Adipose tissue (tissue), 3 donors: ENCODE measurements around the gene ERAL1. TPM values are rescaled to one million over a fixed set of nuclear protein-coding genes. Genes with fewer than 3 reads are reported as not detected.
"Not testable (repeated sequence)": the region's sequence is repeated elsewhere in the genome, so short reads cannot be mapped to it uniquely, and the experiment has no call there.

Experiments
- H3K27ac ChIP-seq: one replicate; pipeline ENCODE4 v1.5.1; 2013; ENCODE audit warnings: low read depth, low read length
- WGBS, 3 donors: extraction: QIAGEN DNeasy Blood & Tissue Kit; methylation state at CpG; one replicate each; pipeline ENCODE4 v1.1.7; 2013; 5-methylcytosine and 5-hydroxymethylcytosine counted together
- polyA plus RNA-seq, 3 donors: library from polyadenylated mRNA; stranded (reverse); fragments of 200-250 nt; gene quantifications; one replicate each; pipeline ENCODE4 v1.2.3, GENCODE V29; 2013
- donor health status: healthy with polysubstance abuse.
- donor health status: Bipolar disorder and iron deficiency.
- donor health status: healthy.

Gene ERAL1
- 10 to 100 TPM; 22.8 to 40.5 (median 34.1) TPM for polyA plus RNA-seq

DNA sequence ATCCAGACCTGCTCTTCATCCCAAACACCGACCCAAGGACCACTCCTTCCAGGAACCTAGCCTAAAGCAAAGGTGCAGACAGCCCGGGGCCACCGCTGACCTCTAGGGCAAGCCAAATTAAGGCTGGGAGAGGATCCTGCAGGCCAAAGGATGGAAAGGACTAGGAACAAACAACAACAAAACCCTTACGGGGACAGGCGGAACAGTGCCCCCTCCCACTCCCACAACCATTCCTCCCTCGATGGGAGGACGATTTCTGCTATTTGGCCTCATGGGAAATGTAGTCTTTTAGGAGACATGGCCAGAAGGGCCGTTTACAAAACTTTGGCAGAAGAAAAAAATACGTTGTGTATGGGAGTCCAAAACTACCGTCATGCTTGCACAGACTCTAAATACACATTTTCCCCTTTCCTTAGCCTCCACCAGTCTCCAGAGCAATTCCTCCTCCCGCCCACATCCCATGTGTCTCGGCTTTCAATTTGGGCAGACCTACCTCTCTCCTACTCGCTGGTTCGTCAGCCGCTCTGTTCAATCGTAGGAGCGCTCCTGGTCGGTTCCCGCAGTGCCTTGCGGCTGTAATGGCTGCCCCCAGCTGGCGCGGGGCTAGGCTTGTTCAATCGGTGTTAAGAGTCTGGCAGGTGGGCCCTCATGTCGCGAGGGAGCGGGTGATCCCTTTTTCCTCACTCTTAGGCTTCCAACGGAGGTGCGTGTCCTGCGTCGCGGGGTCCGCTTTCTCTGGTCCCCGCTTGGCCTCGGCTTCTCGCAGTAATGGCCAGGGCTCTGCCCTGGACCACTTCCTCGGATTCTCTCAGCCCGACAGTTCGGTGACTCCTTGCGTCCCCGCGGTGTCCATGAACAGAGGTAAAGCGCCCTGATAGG is at the start of gene ERAL1:
Gene ERAL1 (plus strand): TSS at position 560 of the 879 bp plus-strand sequence. CDS start 19 bp downstream, at position 579.
- 0 to 1% (median 1%) methylated on average over 42 of the region's 42 CpGs for WGBS, 3 donors
- peak within 1 kb of the TSS; percentile 2 for H3K27ac ChIP-seq

DNA sequence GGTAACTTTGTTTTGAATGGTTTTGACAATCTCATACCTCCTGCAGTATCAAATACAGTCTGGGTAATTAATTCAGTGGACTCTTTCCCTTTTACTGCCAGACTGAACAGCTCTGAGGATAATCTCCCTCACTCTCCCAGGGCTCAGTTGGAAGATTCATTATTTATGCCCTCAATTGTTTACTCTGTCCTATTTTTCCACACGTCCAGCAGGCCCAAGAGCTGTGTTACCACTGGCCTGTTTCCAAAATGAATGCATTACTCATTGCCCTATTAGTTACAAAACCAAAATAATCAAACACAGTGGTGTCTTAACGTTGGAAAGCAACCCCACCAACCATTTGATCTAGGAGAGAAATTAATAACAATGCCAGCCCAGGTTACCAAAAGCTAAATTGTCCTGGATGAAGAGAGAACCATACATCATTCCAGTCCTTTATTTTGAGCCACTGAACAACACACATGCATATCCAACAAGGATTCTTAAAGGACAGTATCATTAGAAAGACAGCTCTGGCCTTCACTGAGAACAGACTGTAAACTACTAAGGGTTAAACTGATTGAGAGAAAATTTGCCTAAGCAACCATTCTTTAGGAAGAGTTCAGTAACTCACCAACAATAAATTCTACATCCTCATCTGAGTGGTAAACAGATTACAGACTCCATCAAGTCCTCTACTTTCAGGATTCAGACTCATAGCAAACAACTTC is 46.7 kb upstream of the ERAL1 start:
- no peak overlapping the region for H3K27ac ChIP-seq
- 12 to 23% (median 16%) methylated on average over 2 of the region's 2 CpGs for WGBS, 3 donors

DNA sequence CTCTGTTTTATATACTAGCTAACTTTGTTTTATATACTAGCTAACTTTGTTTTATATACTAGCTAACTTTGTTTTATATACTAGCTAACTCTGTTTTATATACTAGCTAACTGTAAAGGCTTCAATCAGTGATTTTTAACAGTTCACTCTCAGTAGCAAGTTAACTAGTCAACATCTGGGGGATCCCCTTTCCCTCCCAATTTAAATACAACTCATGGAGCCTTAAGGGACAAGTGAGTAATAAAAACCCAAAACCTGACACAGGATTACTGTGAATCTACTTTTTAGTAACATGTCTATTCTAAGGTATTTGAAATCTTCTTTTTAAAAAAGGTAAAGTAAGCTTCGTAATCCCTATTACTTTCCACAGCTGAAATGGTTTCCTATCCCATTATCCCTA is 44.4 kb upstream of the ERAL1 start:
- WGBS, 3 donors = 92 to 100% (median 96%) methylated on average over 1 of the region's 1 CpG
- H3K27ac ChIP-seq = no peak overlapping the region

DNA sequence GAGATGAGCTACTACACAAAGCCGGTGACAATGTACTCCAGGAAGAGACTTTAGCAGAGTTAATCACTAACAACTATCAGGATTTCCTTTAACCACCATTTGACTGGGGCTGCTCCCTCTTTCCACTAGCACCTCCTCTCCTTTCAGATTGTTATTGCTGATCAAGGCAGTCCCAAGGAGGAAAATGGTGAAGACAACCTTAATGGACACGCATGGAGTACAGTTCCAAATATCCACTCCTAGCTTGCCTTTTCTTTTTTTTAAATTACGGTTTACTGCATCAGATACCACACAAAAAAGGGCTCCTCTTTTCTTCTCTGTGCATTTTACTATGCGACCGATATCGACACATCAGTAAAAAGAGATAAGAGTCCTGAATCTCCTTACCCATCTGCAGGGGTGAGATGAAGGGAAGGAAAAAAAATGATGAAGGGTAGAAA is 43.1 kb upstream of the ERAL1 start:
- WGBS, 3 donors = 7 to 8% (median 8%) methylated on average over 6 of the region's 6 CpGs
- H3K27ac ChIP-seq = no peak overlapping the region

DNA sequence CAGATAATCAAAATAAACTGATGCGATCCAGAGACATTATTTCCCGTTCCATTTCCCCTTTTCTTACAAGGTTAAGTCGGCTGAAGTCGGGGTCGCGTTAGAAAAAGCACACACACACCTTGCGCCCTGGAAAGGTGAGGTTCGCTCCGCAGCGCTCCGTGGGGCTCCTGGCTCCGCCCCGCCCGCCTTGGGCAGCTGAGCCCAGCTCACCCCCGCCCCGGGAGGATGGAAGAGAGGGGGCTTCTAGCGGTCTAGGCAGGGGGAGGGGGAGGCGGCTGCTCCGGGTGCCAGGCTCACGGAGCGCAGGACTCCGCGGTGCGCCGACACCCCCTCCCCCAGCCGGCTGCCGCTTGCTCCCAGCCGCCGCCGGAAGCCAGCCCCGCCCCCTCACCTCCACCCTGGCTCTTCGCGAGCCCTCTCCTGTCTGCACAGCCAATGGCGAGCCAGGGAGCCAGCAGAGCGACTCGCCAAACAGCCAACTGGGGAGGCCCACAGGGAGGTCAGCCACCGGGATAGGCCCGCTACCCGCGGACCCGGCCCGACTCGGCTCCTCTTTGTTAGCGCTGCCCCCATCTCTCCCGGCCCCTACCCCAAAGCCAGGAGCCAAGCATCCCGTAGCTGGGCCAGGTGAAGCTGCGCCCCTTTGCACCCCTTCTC is 42.6 kb upstream of the ERAL1 start:
- 0 to 1% (median 0%) methylated on average over 31 to 47 of the region's 47 CpGs for WGBS, 3 donors
- no peak overlapping the region for H3K27ac ChIP-seq

DNA sequence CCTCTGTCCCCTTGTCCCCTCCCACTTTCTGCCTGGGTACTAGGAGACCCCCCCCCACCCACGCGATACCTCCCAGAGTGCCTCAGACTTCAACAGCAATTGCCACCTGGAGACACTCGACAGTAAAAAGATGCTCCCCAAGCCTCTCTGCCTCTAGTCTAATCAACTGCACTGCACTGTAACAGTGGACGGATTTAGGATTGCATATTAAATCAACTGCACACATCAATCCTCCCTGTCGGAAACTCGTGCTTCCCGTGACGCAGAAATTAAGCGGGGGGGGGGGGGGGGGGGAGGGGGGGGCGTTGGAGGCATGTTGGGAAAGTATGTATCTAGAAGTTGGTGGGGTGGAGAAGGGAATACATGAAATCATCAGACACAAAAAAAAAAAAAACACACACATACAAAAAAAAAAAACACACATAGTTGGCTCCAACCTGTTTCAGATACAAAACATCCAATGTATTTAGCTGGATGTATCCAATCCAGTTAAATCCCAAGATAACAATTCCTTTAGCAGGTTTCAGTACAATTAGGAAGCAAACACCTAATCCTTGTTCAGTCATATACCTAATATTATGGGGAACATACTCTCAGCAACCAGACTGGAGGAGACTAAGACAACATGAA is 42.0 kb upstream of the ERAL1 start:
- no peak overlapping the region for H3K27ac ChIP-seq
- 0 to 1% (median 1%) methylated on average over 8 to 9 of the region's 10 CpGs for WGBS, 3 donors

DNA sequence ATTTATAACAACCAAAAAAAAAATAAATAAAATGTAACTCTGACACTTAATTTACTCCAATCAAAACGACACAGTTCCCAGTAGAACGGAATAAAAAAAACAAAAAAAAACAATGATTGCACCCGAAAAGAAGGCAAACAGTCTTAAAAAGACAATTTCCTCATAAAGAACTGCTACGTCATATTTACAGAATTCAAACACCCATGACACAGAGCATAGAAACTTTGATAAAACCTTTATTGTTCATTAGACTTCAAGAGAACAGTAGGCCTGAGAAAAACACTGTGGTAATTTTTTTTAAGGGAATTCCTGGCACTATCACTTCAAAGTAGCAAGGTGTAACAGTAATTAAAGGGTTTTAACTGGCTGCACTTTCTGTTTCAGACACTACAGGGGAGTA is 38.3 kb upstream of the ERAL1 start:
- WGBS, 3 donors = 75 to 84% (median 83%) methylated on average over 4 of the region's 4 CpGs

DNA sequence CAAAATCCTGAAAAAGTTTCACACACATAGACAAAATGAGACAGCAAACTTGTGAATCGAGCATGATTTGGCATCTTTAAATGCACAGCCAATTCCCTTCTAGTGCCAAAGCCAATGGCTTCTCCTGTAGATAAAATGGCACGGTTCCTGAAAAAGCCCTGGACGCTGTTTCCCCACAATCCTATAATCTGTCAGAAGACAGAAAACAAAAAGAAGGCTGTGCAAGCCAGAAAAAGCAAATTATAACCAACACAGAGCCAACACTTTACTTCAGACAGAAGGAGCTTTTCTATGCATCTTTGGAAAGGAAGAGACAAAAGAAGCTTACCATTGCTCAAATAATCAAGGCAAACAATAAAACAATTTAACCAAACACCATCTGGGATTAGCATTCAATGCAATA is 36.0 kb upstream of the ERAL1 start:
- WGBS, 3 donors = 64 to 86% (median 75%) methylated on average over 3 of the region's 3 CpGs
- H3K27ac ChIP-seq = no peak overlapping the region

More for the DNA sequence above, 38.3 kb upstream of the ERAL1 start:
- H3K27ac ChIP-seq = no peak overlapping the region

DNA sequence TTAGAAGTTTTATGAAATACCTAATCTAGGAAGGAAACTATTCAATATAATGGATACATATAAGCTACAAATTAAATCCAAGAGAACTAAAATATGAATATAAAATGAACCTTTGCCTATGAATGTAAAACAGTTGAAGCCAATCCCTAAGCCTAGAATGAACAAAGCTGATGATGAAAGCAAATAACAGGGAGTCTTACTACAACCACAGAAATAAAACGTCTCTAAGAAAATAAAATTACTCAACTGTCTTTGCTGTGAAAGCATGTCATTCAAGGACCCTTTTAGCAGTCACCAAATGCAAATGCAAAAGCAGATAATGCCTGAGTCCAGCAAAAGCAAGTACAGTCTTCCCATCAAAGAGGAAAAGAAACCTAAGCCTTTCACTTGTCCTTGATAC is 35.2 kb upstream of the ERAL1 start:
- WGBS, 3 donors = 41 to 53% (median 42%) methylated on average over 1 of the region's 1 CpG
- H3K27ac ChIP-seq = no peak overlapping the region

DNA sequence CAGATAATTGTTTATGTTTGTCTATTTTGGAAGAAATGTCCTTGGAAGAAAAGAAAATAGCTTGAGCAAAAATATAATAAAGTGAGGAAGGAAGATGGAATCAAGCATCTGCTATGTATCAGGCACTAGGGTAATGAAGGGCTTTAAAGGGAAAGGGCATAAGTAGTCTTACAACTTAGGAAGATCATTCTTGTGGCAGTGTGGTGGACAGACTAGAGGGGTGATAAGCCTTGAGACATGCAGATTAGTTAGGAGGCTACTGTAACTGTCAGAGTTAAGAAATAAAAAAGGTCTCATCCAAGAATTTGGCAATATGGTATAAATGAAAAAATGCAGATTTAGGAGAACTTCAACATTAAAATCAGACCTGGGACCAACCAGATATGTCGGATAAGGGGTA is 27.1 kb upstream of the ERAL1 start:
- no peak overlapping the region for H3K27ac ChIP-seq
- WGBS, 3 donors = 96 to 100% (median 97%) methylated on average over 1 of the region's 1 CpG

DNA sequence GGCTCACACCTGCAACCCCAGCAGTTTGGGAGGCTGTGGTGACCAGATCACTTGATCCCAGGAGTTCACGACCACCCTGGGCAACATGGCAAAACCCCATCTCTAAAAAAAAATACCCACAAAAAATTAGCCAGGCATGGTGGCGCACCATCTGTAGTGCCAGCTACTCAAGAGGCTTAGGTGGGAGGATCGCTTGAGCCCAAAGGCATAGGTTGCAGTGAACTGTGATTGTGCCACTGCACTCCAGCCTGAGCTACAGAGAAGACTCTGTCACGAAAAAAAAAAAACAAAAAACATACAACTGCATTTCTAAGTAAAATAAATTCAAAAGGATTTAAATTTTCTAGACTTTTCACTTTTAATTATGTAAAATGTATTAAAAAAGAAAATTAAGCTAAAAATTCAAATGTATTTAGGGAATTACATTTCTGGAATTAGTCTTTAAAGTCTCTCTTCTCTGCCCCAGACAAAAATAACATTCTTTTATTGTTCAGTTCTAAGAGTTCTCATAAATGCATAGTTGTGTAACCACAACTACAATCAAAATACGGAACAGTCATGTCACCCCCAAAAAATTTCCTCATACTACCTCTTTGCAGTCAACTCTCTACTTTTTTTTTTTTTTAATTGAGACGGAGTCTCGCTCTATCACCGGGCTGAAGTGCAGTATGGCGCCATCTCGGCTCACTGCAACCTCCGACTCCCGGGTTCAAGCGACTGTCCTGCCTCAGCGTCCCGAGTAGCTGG is 26.3 kb upstream of the ERAL1 start:
- no peak overlapping the region for H3K27ac ChIP-seq
- 79 to 93% (median 85%) methylated on average over 15 of the region's 15 CpGs for WGBS, 3 donors

DNA sequence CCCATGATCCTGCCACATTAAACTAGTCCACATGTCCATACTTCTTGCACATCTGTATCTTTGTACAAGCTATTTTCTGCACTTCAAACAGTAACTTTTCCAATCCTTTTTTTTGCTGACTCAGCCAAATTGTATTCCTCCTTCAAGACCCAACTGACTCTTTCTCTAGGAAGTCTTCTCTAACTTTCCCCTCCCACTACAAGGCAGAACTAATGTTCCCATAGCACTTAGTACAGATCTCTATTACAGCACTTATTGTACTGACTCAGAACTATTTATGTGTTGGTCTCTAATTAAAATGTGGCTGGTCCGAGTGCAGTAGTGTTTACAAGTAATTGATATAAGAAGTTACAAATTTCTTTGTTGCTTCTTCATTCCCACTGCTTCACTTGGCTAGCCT is 20.4 kb upstream of the ERAL1 start:
- 97 to 98% (median 97%) methylated on average over 1 of the region's 1 CpG for WGBS, 3 donors
- no peak overlapping the region for H3K27ac ChIP-seq

DNA sequence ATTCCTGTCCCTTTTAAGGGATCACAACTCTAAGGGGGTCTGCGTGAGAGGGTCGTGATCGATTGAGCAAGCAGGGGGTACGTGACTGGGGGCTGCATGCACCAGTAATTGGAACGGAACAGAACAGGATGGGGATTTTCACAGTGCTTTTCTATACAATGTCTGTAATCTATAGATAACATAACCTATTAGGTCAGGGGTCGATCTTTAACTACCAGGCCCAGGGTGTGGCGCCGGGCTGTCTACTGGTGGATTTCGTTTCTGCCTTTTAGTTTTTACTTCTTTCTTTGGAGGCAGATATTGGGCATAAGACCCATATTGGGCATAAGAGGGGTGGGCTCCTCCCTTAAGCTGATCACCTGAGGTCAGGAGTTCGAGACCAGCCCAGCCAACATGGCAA is 18.3 kb upstream of the ERAL1 start:
- not testable (repeated sequence) for H3K27ac ChIP-seq
- 88 to 95% (median 94%) methylated on average over 10 of the region's 10 CpGs for WGBS, 3 donors

DNA sequence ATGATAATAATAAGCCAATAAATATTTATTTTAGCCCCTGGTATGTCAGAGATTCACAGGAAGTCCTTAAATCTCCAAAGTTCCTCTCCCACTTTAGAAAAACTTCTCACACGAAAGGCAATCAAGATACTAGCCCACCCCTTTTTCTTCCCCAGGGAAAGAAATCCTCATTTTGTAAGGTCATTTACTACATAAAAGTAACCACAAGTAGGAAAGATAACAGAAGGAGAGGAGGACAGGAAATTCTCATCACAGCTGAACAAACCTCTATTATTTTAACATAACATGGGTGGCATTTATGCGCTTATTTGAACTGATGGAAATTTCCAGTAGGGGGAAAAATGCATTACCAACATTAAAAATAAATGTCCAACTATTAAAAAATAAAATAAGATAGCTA is 15.6 kb upstream of the ERAL1 start:
- H3K27ac ChIP-seq = no peak overlapping the region
- 62 to 90% (median 74%) methylated on average over 2 of the region's 2 CpGs for WGBS, 3 donors

DNA sequence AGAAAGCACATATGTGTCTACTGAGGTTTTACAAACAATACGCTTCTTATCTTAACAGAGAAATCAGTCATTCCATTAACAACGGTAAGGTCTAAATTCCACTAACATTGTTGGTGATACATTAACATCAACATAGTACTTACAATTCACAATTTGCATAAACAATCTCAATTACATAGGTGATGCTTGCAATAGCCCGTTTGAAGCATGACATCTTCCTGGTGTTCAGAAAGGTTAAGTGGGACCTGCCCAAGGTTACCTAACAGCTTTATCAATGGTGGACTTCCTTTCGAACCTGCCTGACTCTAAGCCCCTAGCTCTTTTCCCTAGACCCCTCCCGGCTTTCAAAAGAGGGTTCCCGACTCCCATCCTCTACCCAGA is 12.9 kb upstream of the ERAL1 start:
- whole genome bisulfite sequencing, 3 donors = 3 to 5% (median 5%) methylated on average over 6 of the region's 6 CpGs
- no peak overlapping the region for H3K27ac ChIP-seq

DNA sequence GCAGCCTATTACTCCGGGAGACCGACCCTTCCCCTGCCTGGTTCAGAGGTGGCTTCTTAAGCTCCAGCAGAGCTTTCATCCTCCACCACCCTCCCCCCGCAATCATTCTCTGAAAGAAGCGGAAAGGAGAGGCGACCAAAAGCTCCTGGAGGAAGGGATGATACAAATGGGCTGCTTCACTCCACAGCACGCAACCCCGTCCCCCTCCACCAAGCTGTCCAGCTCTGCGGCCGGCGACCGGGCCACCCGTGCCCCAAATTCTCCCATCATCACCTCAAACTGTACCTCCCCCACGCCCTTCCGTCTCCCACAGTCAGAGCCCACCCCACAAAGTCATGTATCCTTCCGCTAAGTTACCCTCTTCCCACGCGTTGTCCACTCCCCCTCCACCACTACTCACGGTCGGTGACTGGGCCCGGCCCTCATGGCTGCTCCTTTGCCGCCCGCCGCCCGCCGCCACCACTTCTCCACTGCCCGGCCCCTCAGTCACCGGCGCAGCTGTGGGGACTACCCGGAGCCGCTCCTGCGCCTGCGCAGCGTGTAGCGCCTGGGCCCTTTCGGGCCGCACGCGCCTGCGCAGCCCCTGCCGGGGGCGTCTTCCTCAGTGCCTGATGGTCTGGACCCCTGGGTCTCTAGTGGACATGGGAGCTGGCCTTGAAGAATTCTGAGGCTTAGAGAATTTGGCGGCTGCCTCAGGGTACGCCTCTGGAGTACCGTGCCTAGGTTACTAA is 12.4 kb upstream of the ERAL1 start, which contains the start of gene FAM222B:
Gene FAM222B (minus strand): TSS at position 509 of the 731 bp plus-strand sequence. CDS start 76,123 bp downstream, outside the sequence.
- no peak within 1 kb of the TSS for H3K27ac ChIP-seq
- WGBS, 3 donors = 0 to 1% (median 0%) methylated on average over 43 to 44 of the region's 44 CpGs

DNA sequence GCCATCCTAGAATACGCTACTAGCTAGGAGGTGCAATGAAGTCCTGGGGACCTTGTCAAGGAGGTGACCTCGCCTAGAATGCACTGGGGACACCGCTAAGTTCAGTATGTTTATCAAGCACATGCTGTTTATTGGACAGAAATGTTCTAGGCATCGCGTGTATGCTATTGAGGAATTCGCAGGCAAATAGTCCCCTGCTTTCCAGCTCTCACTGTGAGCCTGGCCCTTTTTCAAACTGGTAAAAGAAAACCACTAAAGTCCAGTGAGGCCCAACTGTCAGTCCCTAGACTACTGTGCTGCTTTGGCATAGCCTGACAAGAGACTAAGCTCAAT is 11.0 kb upstream of the ERAL1 start:
- WGBS, 3 donors = 87 to 94% (median 92%) methylated on average over 6 of the region's 6 CpGs
- no peak overlapping the region for H3K27ac ChIP-seq
